A673 (cell line): ENCODE results near the gene RAB11FIP4.

ENCODE experiments used
- CTCF ChIP-seq: fragments of 300-800, 200-600 bp; sonication (generic); conservative IDR thresholded peaks from 2 replicates; pipeline ENCODE4 v1.5.1; 2017; ENCODE audit warnings: low read depth, mild to moderate bottlenecking, antibody characterized with exemption, low read length, moderate library complexity, mixed read lengths
- EZH2 ChIP-seq: fragments of 200-600 bp; sonication (generic); IDR thresholded peaks from 2 replicates; pipeline ENCODE4 v1.6.1; 2017; ENCODE audit warnings: borderline replicate concordance, low read depth, mild to moderate bottlenecking, mixed read lengths, antibody characterized with exemption, low read length; ENCODE audit not compliant: poor library complexity, severe bottlenecking

- TF ChIP-seq CTCF (no peak), EZH2 (no peak)
These were observed 152.7 kb downstream of the RAB11FIP4 start for GRCh38 chr17:31544186-31544585.
